HEK293 (cell line): Measurements from ENCODE around the gene FAN1.

ENCODE experiments used
- CTCF ChIA-PET: fragments of 350-600 bp; formaldehyde crosslinking; extraction: SDS; loops from one replicate; lab custom pipeline; 2021; ENCODE audit warnings: antibody characterized with exemption; lab: Yijun Ruan, JAX
- POLR2A ChIA-PET: fragments of 300-600 bp; formaldehyde crosslinking; extraction: SDS; loops from one replicate; lab custom pipeline; 2020; ENCODE audit warnings: antibody characterized with exemption, inconsistent platforms; lab: Yijun Ruan, JAX
- H3K27ac ChIP-seq: fragments of 200-500 bp; sonication (Bioruptor generic); 2 replicates; pipeline ENCODE4 v1.5.1; 2014; ENCODE audit warnings: low read depth, low read length, control low read depth, inconsistent platforms; ENCODE audit errors: extremely low read depth
- H3K36me3 ChIP-seq, 2 experiments: fragments of 200-500 bp in 1 of 2; sonication (Bioruptor generic) in 1 of 2; 1 replicate in 1 of 2; 2 replicates in 1 of 2; pipeline ENCODE4 v1.5.1; 2014 to 2017; ENCODE audit warnings: inconsistent platforms in 2 of 2, low read length in 2 of 2; ENCODE audit not compliant: control insufficient read depth in 2 of 2, insufficient read depth in 1 of 2
- H3K4me1 ChIP-seq: fragments of 200-500 bp; sonication (Bioruptor generic); 2 replicates; pipeline ENCODE4 v1.5.1; 2014; ENCODE audit warnings: mild to moderate bottlenecking, low read length, inconsistent platforms; ENCODE audit not compliant: control insufficient read depth, insufficient read depth
- H3K4me3 ChIP-seq: 2 replicates; pipeline ENCODE4 v1.5.1; 2011; ENCODE audit warnings: low read depth, mild to moderate bottlenecking, control low read depth, low read length, moderate library complexity
- H3K9me3 ChIP-seq: fragments of 200-500 bp; sonication (Bioruptor generic); 2 replicates; pipeline ENCODE4 v1.5.1; 2014; ENCODE audit warnings: low read depth, low read length, inconsistent platforms; ENCODE audit not compliant: control insufficient read depth, insufficient read depth
- HOXD13 ChIP-seq: sonication (generic); formaldehyde crosslinking; IDR thresholded peaks from 2 replicates; pipeline ENCODE4 v1.8.0; 2022; ENCODE audit warnings: missing genetic modification reagents, borderline replicate concordance
- KLF8 ChIP-seq: fragments of 450-650 bp; formaldehyde crosslinking; IDR thresholded peaks from 2 replicates; pipeline ENCODE4 v1.5.1; 2016; ENCODE audit warnings: missing biosample characterization, missing genetic modification characterization
- KLF9 ChIP-seq: fragments of 450-650 bp; formaldehyde crosslinking; IDR thresholded peaks from 2 replicates; pipeline ENCODE4 v1.5.1; 2016; ENCODE audit warnings: missing biosample characterization, missing genetic modification characterization, low read depth
- MYNN ChIP-seq: fragments of 450-650 bp; formaldehyde crosslinking; IDR thresholded peaks from 2 replicates; pipeline ENCODE4 v1.5.1; 2016; ENCODE audit warnings: missing biosample characterization, missing genetic modification characterization, borderline replicate concordance
- OVOL3 ChIP-seq: fragments of 450-650 bp; formaldehyde crosslinking; IDR thresholded peaks from 2 replicates; pipeline ENCODE4 v1.5.1; 2016; ENCODE audit warnings: missing biosample characterization, missing genetic modification characterization
- RBAK ChIP-seq: fragments of 450-650 bp; formaldehyde crosslinking; IDR thresholded peaks from 2 replicates; pipeline ENCODE4 v1.5.1; 2016; ENCODE audit warnings: missing biosample characterization, missing genetic modification characterization
- REPIN1 ChIP-seq: fragments of 450-650 bp; formaldehyde crosslinking; IDR thresholded peaks from 2 replicates; pipeline ENCODE4 v1.5.1; 2017; ENCODE audit warnings: missing biosample characterization, missing genetic modification characterization, low read depth
- SALL2 ChIP-seq: fragments of 450-650 bp; formaldehyde crosslinking; IDR thresholded peaks from 2 replicates; pipeline ENCODE4 v1.5.0; 2017; ENCODE audit warnings: missing biosample characterization, mild to moderate bottlenecking, missing genetic modification characterization, borderline replicate concordance
- ZNF133 ChIP-seq: fragments of 450-650 bp; formaldehyde crosslinking; IDR thresholded peaks from 2 replicates; pipeline ENCODE4 v1.5.1; 2016; ENCODE audit warnings: missing biosample characterization, missing genetic modification characterization
- ZNF19 ChIP-seq: fragments of 450-650 bp; formaldehyde crosslinking; IDR thresholded peaks from 2 replicates; pipeline ENCODE4; 2016; ENCODE audit warnings: missing biosample characterization, missing genetic modification characterization, low read depth
- ZNF202 ChIP-seq: fragments of 450-650 bp; formaldehyde crosslinking; IDR thresholded peaks from 2 replicates; pipeline ENCODE4 v1.5.1; 2016; ENCODE audit warnings: missing biosample characterization, missing genetic modification characterization, borderline replicate concordance
- ZNF221 ChIP-seq: fragments of 450-650 bp; formaldehyde crosslinking; IDR thresholded peaks from 2 replicates; pipeline ENCODE4 v1.5.1; 2017; ENCODE audit warnings: missing biosample characterization, missing genetic modification characterization, borderline replicate concordance
- ZNF37A ChIP-seq: fragments of 450-650 bp; IDR thresholded peaks from 2 replicates; pipeline ENCODE4 v1.5.1; 2018; ENCODE audit warnings: missing biosample characterization, missing genetic modification characterization
- ZNF394 ChIP-seq: fragments of 450-650 bp; formaldehyde crosslinking; IDR thresholded peaks from 2 replicates; pipeline ENCODE4 v1.5.1; 2016; ENCODE audit warnings: missing biosample characterization, missing genetic modification characterization, mild to moderate bottlenecking, moderate library complexity, borderline replicate concordance
- ZNF433 ChIP-seq: fragments of 450-650 bp; formaldehyde crosslinking; IDR thresholded peaks from 2 replicates; pipeline ENCODE4 v1.5.1; 2016; ENCODE audit warnings: missing biosample characterization, missing genetic modification characterization, low read depth
- ZNF514 ChIP-seq: fragments of 450-650 bp; formaldehyde crosslinking; IDR thresholded peaks from 2 replicates; pipeline ENCODE4 v1.5.1; 2016; ENCODE audit warnings: missing biosample characterization, missing genetic modification characterization
- ZNF558 ChIP-seq: fragments of 450-650 bp; formaldehyde crosslinking; IDR thresholded peaks from 2 replicates; pipeline ENCODE4 v1.5.1; 2016; ENCODE audit warnings: missing biosample characterization, missing genetic modification characterization
- ZNF596 ChIP-seq: fragments of 450-650 bp; IDR thresholded peaks from 2 replicates; pipeline ENCODE4 v1.5.0; 2018; ENCODE audit warnings: missing biosample characterization, mild to moderate bottlenecking, missing genetic modification characterization, moderate library complexity
- ZNF776 ChIP-seq: fragments of 450-650 bp; formaldehyde crosslinking; IDR thresholded peaks from 2 replicates; pipeline ENCODE4 v1.5.0; 2017; ENCODE audit warnings: missing biosample characterization, missing genetic modification characterization, borderline replicate concordance
- ZNF777 ChIP-seq: fragments of 450-650 bp; formaldehyde crosslinking; IDR thresholded peaks from 2 replicates; pipeline ENCODE4 v1.5.1; 2017; ENCODE audit warnings: missing biosample characterization, missing genetic modification characterization, borderline replicate concordance
- ZXDB ChIP-seq: fragments of 450-650 bp; formaldehyde crosslinking; IDR thresholded peaks from 2 replicates; pipeline ENCODE4 v1.5.1; 2016; ENCODE audit warnings: missing biosample characterization, missing genetic modification characterization
- TF ChIP-seq, protein P1 (sequence below): fragments of 450-650 bp; formaldehyde crosslinking; conservative IDR thresholded peaks from 2 replicates; pipeline ENCODE4 v1.5.1; 2016; ENCODE audit warnings: low read depth, missing biosample characterization, missing genetic modification characterization
- TF ChIP-seq, protein P2 (sequence below): sonication (generic); formaldehyde crosslinking; IDR thresholded peaks from 2 replicates; pipeline ENCODE4 v1.8.1; 2022; ENCODE audit warnings: mild to moderate bottlenecking, moderate library complexity, missing genetic modification reagents
- TF ChIP-seq, protein P3 (sequence below): fragments of 450-650 bp; formaldehyde crosslinking; IDR thresholded peaks from 2 replicates; pipeline ENCODE4 v1.5.1; 2016; ENCODE audit warnings: missing biosample characterization, missing genetic modification characterization, borderline replicate concordance
- TF ChIP-seq, protein P4 (sequence below): fragments of 450-650 bp; IDR thresholded peaks from 2 replicates; pipeline ENCODE4 v1.5.1; 2018; ENCODE audit warnings: missing biosample characterization, mild to moderate bottlenecking, missing genetic modification characterization
- TF ChIP-seq, protein P5 (sequence below): fragments of 450-650 bp; formaldehyde crosslinking; IDR thresholded peaks from 2 replicates; pipeline ENCODE4 v1.5.1; 2016; ENCODE audit warnings: missing biosample characterization, missing genetic modification characterization
- TF ChIP-seq, protein P6 (sequence below): fragments of 450-650 bp; formaldehyde crosslinking; IDR thresholded peaks from 2 replicates; pipeline ENCODE4 v1.5.1; 2016; ENCODE audit warnings: missing biosample characterization, missing genetic modification characterization

Gene FAN1

DNA sequence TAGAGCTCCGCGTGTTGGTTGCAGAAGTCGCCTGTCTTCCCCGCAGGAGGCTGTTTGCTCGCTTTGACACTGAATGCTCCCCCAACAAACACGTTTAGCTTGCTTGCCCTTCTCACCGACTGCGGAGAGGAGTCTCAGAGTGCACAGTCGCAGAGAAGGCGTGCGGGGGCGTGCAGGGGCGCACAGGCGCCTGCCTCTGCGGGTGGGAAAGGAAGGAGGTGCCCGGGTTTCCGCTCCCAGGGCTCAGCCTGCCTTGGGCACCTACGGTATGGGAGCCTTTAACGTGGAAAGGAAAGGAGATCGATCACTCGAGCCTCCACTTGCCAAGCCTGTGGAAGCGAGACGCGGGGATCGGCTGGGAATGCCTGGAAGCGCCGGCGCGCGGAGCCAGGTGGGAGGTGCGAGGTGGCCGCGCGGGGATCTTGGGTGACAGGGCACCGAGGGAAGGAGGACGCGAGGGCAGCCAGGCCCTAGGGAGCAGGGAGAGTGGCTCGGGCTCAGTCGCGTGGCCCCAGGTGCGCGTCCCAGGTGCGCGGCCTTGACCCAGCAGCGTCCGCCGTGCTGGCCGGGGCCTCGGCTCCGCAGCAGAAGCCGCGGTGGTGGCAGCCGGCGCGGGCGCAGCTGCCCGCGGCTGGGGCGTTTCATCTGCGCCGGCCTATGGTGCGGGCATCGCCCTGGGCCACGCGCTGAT is at the start of gene FAN1:
Gene FAN1, plus strand, starts transcription at position 419 of the 691 bp plus-strand sequence. CDS start 749 bp downstream, outside the sequence.
- POLR2A ChIA-PET: interaction anchor here (0.6 to 0.8 kb wide), 2 partner anchors 126 to 536 kb away, joined by 4 to 5 read pairs; no protein-coding TSS in a partner anchor
- no peaks in the 10 kb centered on the region for H3K4me1 ChIP-seq
- H3K4me3 ChIP-seq: peak within 1 kb of the TSS; percentile 72
- peak within 1 kb of the TSS; percentile 66 for H3K27ac ChIP-seq
- CTCF ChIA-PET: no interaction called here
- no peaks in the 10 kb centered on the region for H3K9me3 ChIP-seq
- peaks cover 0 to 16% of the 10 kb centered on the region in 2 experiments; a peak in 2 of 3 replicates for H3K36me3 ChIP-seq
- TF ChIP-seq KLF8 (tag by site-specific recombination) (peak; percentile 14; the same call in 1 of the 2 replicates), RBAK (tag by site-specific recombination) (no peak), ZNF558 (tag by site-specific recombination) (0 out of 2 replicates have a peak, but pooled peaks have one; percentile 20), ZNF221 (no peak), REPIN1 (no peak), ZNF37A (no peak), KLF9 (peak; percentile 57; the same call in 1 of the 2 replicates), ZNF596 (tag by site-specific recombination) (no peak), SALL2 (tag by site-specific recombination) (no peak), HOXD13 (CRISPR knock-in tag) (no peak), ZXDB (tag by site-specific recombination) (peak; percentile 85), ZNF776 (tag by site-specific recombination) (no peak), ZNF777 (tag by site-specific recombination) (no peak), MYNN (tag by site-specific recombination) (peak; percentile 80; the same call in 1 of the 2 replicates), ZNF433 (tag by site-specific recombination) (no peak), ZNF133 (tag by site-specific recombination) (no peak), ZNF514 (tag by site-specific recombination) (no peak), ZNF394 (tag by site-specific recombination) (no peak), ZNF202 (tag by site-specific recombination) (no peak), OVOL3 (tag by site-specific recombination) (no peak), ZNF19 (tag by site-specific recombination) (no peak)
- TF ChIP-seq, protein P1, sequence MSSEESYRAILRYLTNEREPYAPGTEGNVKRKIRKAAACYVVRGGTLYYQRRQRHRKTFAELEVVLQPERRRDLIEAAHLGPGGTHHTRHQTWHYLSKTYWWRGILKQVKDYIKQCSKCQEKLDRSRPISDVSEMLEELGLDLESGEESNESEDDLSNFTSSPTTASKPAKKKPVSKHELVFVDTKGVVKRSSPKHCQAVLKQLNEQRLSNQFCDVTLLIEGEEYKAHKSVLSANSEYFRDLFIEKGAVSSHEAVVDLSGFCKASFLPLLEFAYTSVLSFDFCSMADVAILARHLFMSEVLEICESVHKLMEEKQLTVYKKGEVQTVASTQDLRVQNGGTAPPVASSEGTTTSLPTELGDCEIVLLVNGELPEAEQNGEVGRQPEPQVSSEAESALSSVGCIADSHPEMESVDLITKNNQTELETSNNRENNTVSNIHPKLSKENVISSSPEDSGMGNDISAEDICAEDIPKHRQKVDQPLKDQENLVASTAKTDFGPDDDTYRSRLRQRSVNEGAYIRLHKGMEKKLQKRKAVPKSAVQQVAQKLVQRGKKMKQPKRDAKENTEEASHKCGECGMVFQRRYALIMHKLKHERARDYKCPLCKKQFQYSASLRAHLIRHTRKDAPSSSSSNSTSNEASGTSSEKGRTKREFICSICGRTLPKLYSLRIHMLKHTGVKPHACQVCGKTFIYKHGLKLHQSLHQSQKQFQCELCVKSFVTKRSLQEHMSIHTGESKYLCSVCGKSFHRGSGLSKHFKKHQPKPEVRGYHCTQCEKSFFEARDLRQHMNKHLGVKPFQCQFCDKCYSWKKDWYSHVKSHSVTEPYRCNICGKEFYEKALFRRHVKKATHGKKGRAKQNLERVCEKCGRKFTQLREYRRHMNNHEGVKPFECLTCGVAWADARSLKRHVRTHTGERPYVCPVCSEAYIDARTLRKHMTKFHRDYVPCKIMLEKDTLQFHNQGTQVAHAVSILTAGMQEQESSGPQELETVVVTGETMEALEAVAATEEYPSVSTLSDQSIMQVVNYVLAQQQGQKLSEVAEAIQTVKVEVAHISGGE: peak; percentile 71
- TF ChIP-seq, protein P2, sequence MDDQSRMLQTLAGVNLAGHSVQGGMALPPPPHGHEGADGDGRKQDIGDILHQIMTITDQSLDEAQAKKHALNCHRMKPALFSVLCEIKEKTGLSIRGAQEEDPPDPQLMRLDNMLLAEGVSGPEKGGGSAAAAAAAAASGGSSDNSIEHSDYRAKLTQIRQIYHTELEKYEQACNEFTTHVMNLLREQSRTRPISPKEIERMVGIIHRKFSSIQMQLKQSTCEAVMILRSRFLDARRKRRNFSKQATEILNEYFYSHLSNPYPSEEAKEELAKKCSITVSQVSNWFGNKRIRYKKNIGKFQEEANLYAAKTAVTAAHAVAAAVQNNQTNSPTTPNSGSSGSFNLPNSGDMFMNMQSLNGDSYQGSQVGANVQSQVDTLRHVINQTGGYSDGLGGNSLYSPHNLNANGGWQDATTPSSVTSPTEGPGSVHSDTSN (CRISPR knock-in tag): peak; percentile 53; the same call in 1 of the 2 replicates
- TF ChIP-seq, protein P3, sequence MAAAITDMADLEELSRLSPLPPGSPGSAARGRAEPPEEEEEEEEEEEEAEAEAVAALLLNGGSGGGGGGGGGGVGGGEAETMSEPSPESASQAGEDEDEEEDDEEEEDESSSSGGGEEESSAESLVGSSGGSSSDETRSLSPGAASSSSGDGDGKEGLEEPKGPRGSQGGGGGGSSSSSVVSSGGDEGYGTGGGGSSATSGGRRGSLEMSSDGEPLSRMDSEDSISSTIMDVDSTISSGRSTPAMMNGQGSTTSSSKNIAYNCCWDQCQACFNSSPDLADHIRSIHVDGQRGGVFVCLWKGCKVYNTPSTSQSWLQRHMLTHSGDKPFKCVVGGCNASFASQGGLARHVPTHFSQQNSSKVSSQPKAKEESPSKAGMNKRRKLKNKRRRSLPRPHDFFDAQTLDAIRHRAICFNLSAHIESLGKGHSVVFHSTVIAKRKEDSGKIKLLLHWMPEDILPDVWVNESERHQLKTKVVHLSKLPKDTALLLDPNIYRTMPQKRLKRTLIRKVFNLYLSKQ (tag by site-specific recombination): no peak
- TF ChIP-seq, protein P4, sequence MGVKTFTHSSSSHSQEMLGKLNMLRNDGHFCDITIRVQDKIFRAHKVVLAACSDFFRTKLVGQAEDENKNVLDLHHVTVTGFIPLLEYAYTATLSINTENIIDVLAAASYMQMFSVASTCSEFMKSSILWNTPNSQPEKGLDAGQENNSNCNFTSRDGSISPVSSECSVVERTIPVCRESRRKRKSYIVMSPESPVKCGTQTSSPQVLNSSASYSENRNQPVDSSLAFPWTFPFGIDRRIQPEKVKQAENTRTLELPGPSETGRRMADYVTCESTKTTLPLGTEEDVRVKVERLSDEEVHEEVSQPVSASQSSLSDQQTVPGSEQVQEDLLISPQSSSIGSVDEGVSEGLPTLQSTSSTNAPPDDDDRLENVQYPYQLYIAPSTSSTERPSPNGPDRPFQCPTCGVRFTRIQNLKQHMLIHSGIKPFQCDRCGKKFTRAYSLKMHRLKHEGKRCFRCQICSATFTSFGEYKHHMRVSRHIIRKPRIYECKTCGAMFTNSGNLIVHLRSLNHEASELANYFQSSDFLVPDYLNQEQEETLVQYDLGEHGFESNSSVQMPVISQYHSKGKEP (tag by site-specific recombination): no peak
- TF ChIP-seq, protein P5, sequence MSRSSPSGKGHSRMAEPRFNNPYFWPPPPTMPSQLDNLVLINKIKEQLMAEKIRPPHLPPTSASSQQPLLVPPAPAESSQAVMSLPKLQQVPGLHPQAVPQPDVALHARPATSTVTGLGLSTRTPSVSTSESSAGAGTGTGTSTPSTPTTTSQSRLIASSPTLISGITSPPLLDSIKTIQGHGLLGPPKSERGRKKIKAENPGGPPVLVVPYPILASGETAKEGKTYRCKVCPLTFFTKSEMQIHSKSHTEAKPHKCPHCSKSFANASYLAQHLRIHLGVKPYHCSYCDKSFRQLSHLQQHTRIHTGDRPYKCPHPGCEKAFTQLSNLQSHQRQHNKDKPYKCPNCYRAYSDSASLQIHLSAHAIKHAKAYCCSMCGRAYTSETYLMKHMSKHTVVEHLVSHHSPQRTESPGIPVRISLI (tag by site-specific recombination): no peak
- TF ChIP-seq, protein P6, sequence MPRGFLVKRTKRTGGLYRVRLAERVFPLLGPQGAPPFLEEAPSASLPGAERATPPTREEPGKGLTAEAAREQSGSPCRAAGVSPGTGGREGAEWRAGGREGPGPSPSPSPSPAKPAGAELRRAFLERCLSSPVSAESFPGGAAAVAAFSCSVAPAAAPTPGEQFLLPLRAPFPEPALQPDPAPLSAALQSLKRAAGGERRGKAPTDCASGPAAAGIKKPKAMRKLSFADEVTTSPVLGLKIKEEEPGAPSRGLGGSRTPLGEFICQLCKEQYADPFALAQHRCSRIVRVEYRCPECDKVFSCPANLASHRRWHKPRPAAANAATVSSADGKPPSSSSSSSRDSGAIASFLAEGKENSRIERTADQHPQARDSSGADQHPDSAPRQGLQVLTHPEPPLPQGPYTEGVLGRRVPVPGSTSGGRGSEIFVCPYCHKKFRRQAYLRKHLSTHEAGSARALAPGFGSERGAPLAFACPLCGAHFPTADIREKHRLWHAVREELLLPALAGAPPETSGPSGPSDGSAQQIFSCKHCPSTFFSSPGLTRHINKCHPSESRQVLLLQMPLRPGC (tag by site-specific recombination): peak; percentile 52; the same call in 1 of the 2 replicates
